Measurements from ENCODE around the gene BICD1.

The BICD1 gene

DNA sequence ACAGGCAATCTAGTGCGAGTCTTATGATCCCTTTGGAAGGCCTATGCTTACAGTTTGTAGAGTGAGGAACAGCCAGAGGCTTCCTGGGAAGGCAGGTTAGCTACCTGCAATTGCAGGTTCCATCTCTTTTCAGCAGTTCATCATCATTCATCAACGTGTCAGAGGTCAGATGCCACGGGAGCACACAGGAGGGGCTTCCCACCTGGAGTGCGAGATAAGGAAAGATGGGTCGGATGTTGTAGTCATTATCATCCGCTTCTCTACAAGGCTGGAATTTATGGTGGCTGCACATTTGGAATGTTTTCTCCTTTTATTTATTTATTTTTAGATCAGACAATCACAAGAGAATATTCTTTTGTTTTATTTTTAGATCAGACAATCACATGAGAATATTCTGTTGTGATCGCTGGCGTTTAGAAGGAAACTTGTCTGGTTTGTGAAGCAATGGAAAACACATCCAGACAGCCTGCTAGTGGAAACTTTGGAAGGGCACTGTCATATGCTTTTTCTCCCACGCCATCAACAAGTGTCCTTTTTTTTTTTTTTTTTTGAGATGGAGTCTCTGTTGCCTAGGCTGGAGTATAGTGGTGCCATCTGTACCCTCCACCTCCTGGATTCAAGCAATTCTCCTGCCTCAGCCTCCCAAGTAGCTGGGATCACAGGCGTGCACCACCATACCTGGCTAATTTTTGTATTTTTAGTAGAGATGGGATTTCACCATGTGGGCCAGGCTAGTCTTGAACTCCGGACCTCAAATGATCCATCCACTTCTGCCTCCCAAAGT lies 1.9 kb upstream of the BICD1 start:
- FAIRE-seq: no peak

GRCh38 chr12:32105986-32106516 lies 596 bp upstream of the BICD1 start:
- FAIRE-seq: no peak

DNA sequence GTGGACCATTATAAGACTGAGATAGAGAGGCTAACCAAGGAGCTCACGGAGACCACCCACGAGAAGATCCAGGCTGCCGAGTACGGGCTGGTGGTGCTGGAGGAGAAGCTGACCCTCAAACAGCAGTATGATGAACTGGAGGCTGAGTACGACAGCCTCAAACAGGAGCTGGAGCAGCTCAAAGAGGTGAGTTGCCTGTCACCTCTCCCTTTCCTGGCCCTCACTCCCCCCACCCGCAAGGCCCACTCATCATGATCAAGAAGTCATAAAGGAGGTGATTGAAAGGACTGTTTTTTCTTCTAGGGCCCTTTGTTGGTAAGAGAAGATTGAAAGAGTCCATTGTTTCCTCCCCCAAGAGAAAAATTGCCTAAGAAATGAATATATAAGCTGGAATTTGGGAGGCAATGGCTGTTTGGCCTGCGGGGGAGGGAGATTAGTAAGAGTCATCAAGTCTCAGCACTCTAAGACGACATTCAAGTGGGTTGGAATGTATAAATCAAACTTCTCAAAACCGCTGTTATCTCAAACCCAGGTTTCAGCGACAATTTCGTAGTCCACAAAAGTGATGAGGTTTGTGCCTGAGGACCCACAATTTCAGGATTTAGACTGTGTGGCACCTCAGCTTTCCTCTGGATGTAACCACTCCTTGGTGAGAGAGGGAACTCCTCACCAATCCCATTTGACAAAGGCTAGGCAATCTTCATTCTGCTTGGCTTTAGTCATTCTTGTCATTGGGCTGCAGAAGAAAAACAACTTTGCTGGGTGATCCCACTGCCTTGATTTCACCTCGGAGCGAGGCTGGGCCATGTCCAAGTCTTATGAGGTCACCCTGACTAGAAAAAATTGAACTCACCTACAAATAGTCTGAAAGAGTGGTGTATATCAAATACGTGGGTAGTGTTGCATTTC lies 966 bp downstream of the BICD1 start:
- no peak for FAIRE-seq

GRCh38 chr12:32108787-32109186 lies 2.1 kb downstream of the BICD1 start:
- no peak for FAIRE-seq

DNA sequence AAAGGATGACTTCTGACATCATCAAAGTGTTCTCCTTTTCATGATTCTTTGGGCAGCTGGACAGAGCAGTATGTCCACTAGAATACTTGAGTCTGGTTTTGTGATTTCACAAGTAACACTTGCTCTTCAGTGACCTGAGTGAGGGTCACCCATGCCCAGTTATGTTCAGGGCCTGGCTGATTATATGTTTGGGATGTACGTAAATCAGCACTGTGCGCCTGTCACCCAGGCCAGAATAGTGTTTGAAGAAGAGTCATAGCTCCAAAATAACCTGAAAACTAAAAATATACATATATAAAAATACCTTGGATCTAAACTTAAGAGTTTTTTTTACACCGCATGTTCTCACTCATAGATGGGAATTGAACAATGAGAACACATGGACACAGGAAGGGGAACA lies 3.8 kb downstream of the BICD1 start:
- FAIRE-seq: no peak

GRCh38 chr12:32110942-32111341 lies 4.3 kb downstream of the BICD1 start:
- no peak for FAIRE-seq

- no peak for FAIRE-seq
Observed at GRCh38 chr12:32115404-32116104, 8.9 kb downstream of the BICD1 start.

DNA sequence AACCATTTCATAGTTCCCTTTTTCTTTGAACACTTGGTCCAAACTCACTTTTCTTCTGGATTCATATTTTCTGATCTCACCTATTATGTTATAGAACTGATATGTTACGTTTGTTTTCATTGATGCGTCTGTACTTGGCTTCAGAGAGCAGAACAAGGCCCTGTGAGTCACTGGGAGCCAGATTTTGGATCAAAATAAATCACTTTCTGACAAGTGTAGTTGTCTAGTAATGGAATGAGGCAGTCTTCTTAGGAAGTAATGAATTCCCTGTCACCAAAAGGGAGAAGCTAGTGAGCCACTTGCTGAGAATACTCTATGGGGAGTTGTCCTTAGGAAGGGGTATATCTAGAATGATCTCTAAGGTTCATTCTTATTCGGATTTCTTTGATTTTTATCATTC lies 10.2 kb downstream of the BICD1 start:
- FAIRE-seq: no peak

DNA sequence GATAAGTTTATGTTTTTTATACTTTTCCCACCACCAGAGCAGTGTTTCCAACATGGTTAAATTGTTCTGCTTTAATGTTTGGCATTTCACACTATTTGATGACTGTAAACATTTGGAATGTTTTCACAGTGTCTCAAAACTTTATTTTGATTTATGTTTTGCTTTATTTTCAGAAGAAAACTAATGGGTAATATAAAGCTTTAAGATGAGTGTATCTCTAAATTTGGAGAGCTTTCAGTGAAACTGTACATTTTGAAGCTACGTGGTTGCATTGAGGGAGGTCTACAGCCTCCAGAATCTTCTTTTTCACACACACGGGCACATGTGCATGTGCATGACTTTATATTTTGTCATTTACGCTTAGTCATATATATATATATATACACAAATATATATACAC lies 10.7 kb downstream of the BICD1 start:
- no peak for FAIRE-seq

GRCh38 chr12:32118806-32119205 lies 12.2 kb downstream of the BICD1 start:
- FAIRE-seq: no peak

DNA sequence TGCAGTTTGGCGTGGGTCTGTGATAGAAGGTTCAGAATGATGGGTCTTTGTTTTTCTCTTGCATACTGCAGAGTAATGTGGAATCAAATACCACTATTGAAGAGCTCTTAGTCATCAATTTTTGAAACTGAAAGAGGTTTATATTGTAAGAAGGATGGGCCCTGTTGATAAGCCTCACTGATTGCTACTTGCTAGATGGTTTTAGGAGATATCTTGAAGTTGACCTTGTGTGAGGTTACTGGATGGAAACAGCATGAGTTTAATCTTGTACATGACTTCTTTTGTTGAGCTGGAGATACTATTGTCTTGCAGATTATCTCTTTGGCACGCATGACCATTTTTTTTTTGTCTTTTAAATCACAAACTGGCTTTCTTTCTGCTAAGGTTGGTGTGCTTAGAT lies 13.8 kb downstream of the BICD1 start:
- FAIRE-seq: no peak

DNA sequence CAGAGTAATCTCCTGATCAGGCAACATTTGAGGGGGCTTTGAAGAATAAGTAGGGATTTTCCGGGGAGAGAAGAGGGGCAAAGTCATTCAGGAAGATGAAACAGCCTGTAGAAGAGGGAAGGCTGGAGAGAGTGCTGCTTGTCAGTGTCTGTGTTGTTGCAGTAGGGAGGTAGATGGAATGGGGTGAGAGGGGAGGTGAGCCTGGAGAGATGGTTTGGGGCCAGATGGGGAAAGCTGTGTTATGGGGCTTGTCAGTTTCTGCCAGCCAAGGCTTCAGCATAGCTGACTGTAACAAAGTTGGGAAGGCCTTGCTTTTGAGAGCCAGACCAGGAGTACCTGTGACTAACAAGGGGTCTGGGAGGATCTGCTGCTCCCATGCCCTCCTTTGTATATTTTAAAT lies 18.0 kb downstream of the BICD1 start:
- no peak for FAIRE-seq

DNA sequence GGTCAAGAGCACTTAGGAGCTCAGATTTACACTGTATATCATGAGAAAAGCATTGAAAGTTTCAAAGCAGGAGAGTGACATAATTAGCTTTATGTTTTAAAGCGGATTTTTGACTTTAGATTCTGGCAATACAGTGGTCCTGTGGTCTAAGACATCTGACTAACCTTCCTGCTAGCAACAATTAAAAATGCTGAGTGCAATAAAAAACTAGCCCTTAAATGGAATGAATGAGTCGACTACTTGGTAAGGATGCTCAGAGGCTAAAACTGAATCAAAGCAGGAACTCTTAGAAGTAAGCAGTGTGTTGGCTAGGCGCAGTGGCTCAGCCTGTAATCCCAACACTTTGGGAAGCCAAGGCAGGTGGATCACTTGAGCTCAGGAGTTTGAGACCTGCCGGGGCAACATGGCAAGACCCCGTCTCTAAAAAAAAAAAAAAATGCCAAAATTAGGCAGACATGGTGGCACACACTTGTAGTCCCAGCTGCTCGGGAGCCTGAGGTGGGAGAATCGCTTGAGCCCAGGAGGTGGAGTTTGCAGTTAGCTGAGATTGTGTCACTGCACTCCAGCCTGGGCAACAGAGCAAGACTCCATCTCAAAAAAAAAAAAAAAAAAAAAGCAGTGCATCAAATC lies 18.9 kb downstream of the BICD1 start:
- FAIRE-seq: no peak

DNA sequence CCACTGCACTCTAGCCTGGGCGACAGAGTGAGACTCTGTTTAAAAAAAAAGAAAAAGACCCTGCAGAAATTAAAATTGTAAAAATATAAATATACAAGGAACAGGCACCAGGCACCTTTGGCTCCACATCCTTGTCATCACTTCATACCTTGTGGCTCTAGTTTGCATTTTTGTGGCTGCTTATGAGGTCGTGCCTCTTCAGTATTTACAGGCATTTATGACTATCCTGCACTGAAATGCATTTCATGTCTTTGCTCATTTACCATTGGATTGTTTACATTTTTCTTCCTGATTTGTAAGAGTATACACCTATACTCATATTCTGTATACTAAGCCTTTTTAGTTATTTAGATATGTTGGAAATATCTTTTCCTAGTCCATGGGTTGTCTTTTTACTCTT lies 20.1 kb downstream of the BICD1 start:
- FAIRE-seq: no peak

DNA sequence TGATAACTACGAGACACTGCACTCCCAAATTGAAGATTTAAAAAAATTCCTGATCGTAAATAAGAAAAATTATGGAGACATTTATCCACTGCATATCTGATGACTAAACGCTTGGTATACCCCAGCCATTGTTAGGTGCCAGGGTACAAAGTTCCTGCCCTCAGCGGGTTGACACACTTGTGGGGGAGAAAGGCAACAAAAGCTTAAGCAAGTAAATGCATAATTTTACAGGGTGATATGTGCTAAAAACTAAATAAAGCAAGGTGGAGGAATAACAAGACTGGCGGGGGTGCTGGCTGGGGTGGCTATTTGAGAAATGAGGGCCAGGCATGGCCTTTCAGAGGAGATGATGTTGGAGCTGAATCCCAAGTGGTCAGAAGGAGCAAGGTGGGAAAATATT lies 25.0 kb downstream of the BICD1 start:
- no peak for FAIRE-seq

GRCh38 chr12:32134101-32134888 lies 27.6 kb downstream of the BICD1 start:
- no peak for FAIRE-seq

DNA sequence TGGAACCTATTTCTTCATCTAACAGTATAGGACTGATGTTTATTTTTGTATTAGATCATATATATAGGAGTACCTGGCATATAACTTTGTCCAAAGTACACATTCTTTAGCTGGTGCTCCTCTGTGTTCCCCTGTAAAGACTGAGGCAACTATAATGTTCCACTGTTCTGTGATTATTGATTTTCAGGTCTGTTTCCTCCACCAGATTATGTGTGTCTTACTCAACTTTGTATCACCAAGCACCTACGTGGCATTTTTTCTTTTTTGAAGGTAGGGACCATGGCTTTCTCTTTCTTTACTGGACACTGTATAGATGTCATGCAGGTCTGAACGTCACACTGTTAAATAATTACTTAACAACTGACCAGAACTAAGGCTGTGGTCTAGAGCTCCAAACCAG lies 29.3 kb downstream of the BICD1 start:
- FAIRE-seq: no peak

- no peak for FAIRE-seq
Observed at GRCh38 chr12:32136404-32136803, 29.8 kb downstream of the BICD1 start.

- no peak for FAIRE-seq
Observed at GRCh38 chr12:32139064-32139421, 32.4 kb downstream of the BICD1 start.

GRCh38 chr12:32140877-32141276 lies 34.2 kb downstream of the BICD1 start:
- FAIRE-seq: no peak

GRCh38 chr12:32145096-32145495 lies 38.4 kb downstream of the BICD1 start:
- no peak for FAIRE-seq
